ENCODE results near the gene NPFFR1. TPM values are rescaled to one million over a fixed set of nuclear protein-coding genes. Genes with fewer than 3 reads are reported as not detected.

The NPFFR1 gene
- total RNA-seq, 4 donors from 2014 or later = 0.08 to 0.53 (median 0.23) TPM

DNA sequence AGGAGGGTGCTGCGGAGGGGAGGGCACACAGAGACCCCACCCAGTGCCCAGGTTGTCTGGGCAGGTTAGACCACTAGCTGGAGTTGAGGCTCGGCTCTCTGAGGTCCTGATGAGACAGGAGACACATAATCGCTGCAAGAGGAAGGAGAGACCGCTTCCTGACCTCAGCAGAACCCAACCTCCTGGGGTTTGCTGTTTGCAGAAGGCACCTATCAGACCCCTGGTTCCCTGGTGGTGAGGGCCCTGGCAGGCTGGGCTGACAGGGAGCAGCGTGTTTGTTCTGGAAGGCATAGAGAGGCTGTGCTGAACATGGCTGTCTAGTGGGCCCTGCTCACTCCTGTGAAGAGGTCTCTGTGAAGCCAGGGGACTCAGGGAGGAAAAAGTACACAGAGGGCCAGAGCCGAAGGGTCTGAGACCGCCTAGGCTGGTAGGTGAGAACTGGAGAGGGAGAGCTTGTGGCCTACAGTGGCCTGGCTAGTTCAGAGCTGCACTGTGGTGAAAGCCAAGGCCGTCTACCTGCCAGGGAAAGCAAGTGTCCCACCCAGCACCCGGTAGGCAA, 39.4 kb upstream of the NPFFR1 start:
- Histone ChIP-seq H3K27me3 (no peaks in the 10 kb centered on the region), H3K9me3 (no peaks in the 10 kb centered on the region), H3K27ac (no peak overlapping the region), H3K36me3 (no peaks in the 10 kb centered on the region), H3K4me1 (peaks cover 18% of the 10 kb centered on the region), H3K4me3 (no peak overlapping the region)
- TF ChIP-seq POLR2A (IDR thresholded peaks at IDR 0.05) (no peak), POLR2AphosphoS5 (IDR thresholded peaks at IDR 0.05) (no peak), EP300 (IDR thresholded peaks at IDR 0.05) (no peak)
- TF ChIP-seq, protein P1, sequence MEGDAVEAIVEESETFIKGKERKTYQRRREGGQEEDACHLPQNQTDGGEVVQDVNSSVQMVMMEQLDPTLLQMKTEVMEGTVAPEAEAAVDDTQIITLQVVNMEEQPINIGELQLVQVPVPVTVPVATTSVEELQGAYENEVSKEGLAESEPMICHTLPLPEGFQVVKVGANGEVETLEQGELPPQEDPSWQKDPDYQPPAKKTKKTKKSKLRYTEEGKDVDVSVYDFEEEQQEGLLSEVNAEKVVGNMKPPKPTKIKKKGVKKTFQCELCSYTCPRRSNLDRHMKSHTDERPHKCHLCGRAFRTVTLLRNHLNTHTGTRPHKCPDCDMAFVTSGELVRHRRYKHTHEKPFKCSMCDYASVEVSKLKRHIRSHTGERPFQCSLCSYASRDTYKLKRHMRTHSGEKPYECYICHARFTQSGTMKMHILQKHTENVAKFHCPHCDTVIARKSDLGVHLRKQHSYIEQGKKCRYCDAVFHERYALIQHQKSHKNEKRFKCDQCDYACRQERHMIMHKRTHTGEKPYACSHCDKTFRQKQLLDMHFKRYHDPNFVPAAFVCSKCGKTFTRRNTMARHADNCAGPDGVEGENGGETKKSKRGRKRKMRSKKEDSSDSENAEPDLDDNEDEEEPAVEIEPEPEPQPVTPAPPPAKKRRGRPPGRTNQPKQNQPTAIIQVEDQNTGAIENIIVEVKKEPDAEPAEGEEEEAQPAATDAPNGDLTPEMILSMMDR (IDR thresholded peaks at IDR 0.05) = no peak
- WGBS = 87% methylated on average over 9 of the region's 9 CpGs
- DNase-seq (ENCODE audit: low spot score in 2 of 2) = peak in 1 of 2 donors; percentile 62

DNA sequence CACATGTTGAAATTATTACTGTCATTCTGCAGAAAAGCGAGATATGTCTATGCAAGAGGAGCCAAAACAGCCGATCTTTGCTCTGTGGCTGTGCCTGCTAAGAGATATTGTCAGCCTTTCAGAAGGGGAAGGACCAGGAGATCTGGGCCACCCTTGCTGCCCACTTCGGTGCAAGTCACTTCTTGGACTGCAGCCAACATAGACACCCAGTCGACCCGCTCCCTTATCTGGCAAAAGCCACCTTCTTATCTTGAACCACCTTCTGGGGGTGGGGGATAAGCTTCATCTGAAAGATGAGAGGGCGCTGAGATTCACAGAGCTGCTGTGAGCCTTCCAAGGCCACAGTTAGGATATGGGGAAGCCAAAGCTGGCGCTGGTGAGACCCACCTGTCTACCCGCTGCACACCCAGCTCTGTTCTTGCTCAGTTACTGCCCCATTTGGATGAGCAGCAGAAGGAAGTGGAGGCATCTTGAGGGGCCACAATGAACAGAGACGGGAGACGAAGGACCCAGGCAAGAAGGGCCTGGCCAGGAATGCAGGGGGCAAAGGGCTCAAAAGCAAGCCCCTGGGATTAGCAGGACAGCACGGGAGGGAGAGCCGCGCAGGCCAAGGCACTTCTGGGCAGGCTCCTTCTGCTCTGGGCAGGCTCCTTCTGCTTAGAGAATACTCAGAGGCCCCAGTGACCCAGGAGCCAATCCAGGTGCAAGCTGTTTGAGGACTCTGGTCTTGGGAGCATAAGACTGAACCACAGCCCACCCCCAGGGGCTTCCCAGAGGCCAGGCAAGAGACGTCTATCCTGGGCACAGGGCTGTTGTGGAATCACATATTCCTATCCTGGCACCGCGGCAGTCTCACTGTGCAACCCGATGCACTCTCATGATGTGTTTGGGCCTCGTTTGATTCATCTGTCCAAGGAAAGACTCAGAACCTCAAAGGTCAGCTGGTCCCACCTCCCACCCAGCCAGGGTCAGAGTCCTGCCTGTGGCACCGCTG, 38.4 kb upstream of the NPFFR1 start:
- no peak overlapping the region for H3K4me3 ChIP-seq
- no peaks in the 10 kb centered on the region for H3K9me3 ChIP-seq
- peaks cover 18% of the 10 kb centered on the region for H3K4me1 ChIP-seq
- peak in 1 of 2 donors; percentile 63 for DNase-seq (ENCODE audit: low spot score in 2 of 2)
- 88% methylated on average over 19 of the region's 19 CpGs for WGBS
- no peaks in the 10 kb centered on the region for H3K27me3 ChIP-seq
- TF ChIP-seq, protein P1 (IDR thresholded peaks at IDR 0.05) = no peak
- TF ChIP-seq POLR2A (IDR thresholded peaks at IDR 0.05) = no peak
- TF ChIP-seq EP300 (IDR thresholded peaks at IDR 0.05) = no peak
- TF ChIP-seq POLR2AphosphoS5 (IDR thresholded peaks at IDR 0.05) = no peak
- H3K27ac ChIP-seq = no peak overlapping the region
- H3K36me3 ChIP-seq = no peaks in the 10 kb centered on the region

DNA sequence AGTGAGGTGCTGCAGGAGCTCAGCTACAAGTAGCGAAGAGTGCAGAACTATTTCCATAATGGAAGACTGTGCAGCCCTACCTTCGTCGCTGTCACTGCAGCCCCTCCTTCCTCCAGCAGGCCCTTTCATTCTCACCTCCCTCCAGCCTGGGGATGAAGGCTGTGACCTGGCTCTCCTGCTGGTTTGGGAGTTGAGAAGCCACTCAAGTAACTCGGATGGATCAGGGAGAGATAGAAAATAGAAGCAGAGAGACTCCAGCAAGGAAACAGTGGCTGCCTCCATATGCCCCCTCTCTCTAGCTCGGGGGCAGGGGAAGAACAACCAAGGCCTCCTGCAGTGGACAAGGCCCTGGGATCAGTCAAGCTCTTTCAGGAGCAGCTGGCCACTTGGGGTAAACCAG, 37.4 kb upstream of the NPFFR1 start:
- Histone ChIP-seq H3K36me3 (no peaks in the 10 kb centered on the region), H3K27me3 (no peaks in the 10 kb centered on the region), H3K27ac (no peak overlapping the region), H3K9me3 (no peaks in the 10 kb centered on the region), H3K4me3 (no peak overlapping the region), H3K4me1 (peaks cover 18% of the 10 kb centered on the region)
- peak in 1 of 2 donors; percentile 45 for DNase-seq (ENCODE audit: low spot score in 2 of 2)
- 74% methylated on average over 5 of the region's 5 CpGs for WGBS
- TF ChIP-seq POLR2AphosphoS5 (IDR thresholded peaks at IDR 0.05) (no peak), POLR2A (IDR thresholded peaks at IDR 0.05) (no peak), EP300 (IDR thresholded peaks at IDR 0.05) (no peak)
- TF ChIP-seq, protein P1 (IDR thresholded peaks at IDR 0.05) = no peak

DNA sequence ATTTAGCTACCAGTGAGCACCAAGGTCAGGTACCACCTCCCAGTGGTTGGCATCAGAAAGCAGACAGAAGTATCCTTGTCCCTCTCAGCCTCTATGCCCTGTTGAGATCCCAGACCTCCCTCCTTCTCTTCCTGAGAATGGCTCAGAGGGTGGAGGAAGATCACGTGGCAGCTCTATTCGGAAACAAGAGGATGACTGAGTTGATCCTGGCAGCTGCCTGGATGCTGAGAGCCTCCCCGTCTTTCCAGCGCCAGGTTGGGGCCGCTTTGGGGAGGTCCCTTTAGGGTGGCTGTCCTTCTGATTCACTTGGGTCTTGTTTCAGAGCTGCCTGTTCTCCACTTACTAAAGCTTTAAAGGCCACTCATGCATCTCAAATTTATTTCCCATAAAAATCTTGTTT, 36.9 kb upstream of the NPFFR1 start:
- Histone ChIP-seq H3K27ac (peak overlapping the region; percentile 40), H3K36me3 (no peaks in the 10 kb centered on the region), H3K4me3 (no peak overlapping the region), H3K4me1 (peaks cover 17% of the 10 kb centered on the region), H3K27me3 (no peaks in the 10 kb centered on the region), H3K9me3 (no peaks in the 10 kb centered on the region)
- peak in 1 of 2 donors; percentile 78 for DNase-seq (ENCODE audit: low spot score in 2 of 2)
- WGBS = 64% methylated on average over 5 of the region's 5 CpGs
- TF ChIP-seq, protein P1 (IDR thresholded peaks at IDR 0.05) = no peak
- TF ChIP-seq POLR2AphosphoS5 (IDR thresholded peaks at IDR 0.05) (no peak), EP300 (IDR thresholded peaks at IDR 0.05) (no peak), POLR2A (IDR thresholded peaks at IDR 0.05) (no peak)

DNA sequence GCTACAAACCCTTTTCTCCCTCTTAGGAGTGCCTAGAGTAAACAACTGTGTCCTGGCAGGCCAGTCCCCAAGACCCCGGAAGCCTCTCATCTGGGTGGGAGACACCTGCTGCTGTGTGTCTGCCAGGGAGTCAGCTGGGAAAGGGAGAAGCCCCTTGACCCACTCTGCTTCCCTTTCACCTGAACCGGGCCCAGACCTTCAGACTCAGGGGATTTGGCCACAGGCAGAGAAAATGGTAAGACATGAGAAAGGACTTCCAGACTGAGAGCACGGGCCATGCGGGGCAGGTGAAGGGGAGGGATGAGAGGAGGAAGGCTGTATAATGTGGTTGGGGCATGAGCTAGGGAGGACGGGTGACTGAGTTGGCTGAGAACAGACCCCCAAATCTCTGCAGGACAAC, 36.0 kb upstream of the NPFFR1 start:
- Histone ChIP-seq H3K27ac (no peak overlapping the region), H3K36me3 (no peaks in the 10 kb centered on the region), H3K27me3 (no peaks in the 10 kb centered on the region), H3K9me3 (no peaks in the 10 kb centered on the region), H3K4me1 (peaks cover 8% of the 10 kb centered on the region), H3K4me3 (no peak overlapping the region)
- TF ChIP-seq EP300 (IDR thresholded peaks at IDR 0.05) (no peak), POLR2A (IDR thresholded peaks at IDR 0.05) (no peak), POLR2AphosphoS5 (IDR thresholded peaks at IDR 0.05) (no peak)
- TF ChIP-seq, protein P1 (IDR thresholded peaks at IDR 0.05) = no peak
- DNase-seq (ENCODE audit: low spot score in 2 of 2) = no peak
- 96% methylated on average over 5 of the region's 5 CpGs for WGBS

All from suprapubic skin (tissue), 4 donors.